ENCODE measurements around the gene STX19.

Gene STX19

GRCh38 chr3:94028093-94028837 lies at the start of gene STX19:
Gene STX19, minus strand, starts transcription at chr3:94028597. Its CDS starts 13,328 bp downstream, at chr3:94015269.
- H3K27me3 ChIP-seq (ENCODE audit: control insufficient read depth, insufficient read depth, low read length): no peaks in the 10 kb centered on the region
- H3K27ac ChIP-seq (ENCODE audit: low read depth, low read length): no peak within 1 kb of the TSS
- H3K4me1 ChIP-seq (ENCODE audit: control insufficient read depth, insufficient read depth, low read length): no peaks in the 10 kb centered on the region
- peak within 1 kb of the TSS; percentile 15 for H3K4me3 ChIP-seq (ENCODE audit: low read length)
- no peak within 1 kb of the TSS for H3K9ac ChIP-seq (ENCODE audit: low read length)
- no peaks in the 10 kb centered on the region for H3K36me3 ChIP-seq (ENCODE audit: control insufficient read depth, insufficient read depth, low read length)

GRCh38 chr3:94076055-94076454 lies 47.7 kb upstream of the STX19 start:
- Histone ChIP-seq H3K27ac (ENCODE audit: low read depth, low read length) (no peak overlapping the region), H3K36me3 (ENCODE audit: control insufficient read depth, insufficient read depth, low read length) (peaks cover 12% of the 10 kb centered on the region), H3K9ac (ENCODE audit: low read length) (no peak overlapping the region), H3K4me3 (ENCODE audit: low read length) (no peak overlapping the region), H3K4me1 (ENCODE audit: control insufficient read depth, insufficient read depth, low read length) (no peaks in the 10 kb centered on the region), H3K27me3 (ENCODE audit: control insufficient read depth, insufficient read depth, low read length) (no peaks in the 10 kb centered on the region)

- Histone ChIP-seq H3K4me1 (ENCODE audit: control insufficient read depth, insufficient read depth, low read length) (no peaks in the 10 kb centered on the region), H3K9ac (ENCODE audit: low read length) (no peak overlapping the region), H3K27me3 (ENCODE audit: control insufficient read depth, insufficient read depth, low read length) (no peaks in the 10 kb centered on the region), H3K36me3 (ENCODE audit: control insufficient read depth, insufficient read depth, low read length) (peaks cover 12% of the 10 kb centered on the region), H3K4me3 (ENCODE audit: low read length) (no peak overlapping the region), H3K27ac (ENCODE audit: low read depth, low read length) (no peak overlapping the region)
These were observed 43.4 kb upstream of the STX19 start for GRCh38 chr3:94071713-94072284.

- Histone ChIP-seq H3K27ac (ENCODE audit: low read depth, low read length) (no peak overlapping the region), H3K9ac (ENCODE audit: low read length) (no peak overlapping the region), H3K36me3 (ENCODE audit: control insufficient read depth, insufficient read depth, low read length) (peaks cover 8% of the 10 kb centered on the region), H3K4me1 (ENCODE audit: control insufficient read depth, insufficient read depth, low read length) (no peaks in the 10 kb centered on the region), H3K27me3 (ENCODE audit: control insufficient read depth, insufficient read depth, low read length) (no peaks in the 10 kb centered on the region), H3K4me3 (ENCODE audit: low read length) (no peak overlapping the region)
These were observed 42.0 kb upstream of the STX19 start for GRCh38 chr3:94070341-94070911.

- Histone ChIP-seq H3K4me1 (ENCODE audit: control insufficient read depth, insufficient read depth, low read length) (no peaks in the 10 kb centered on the region), H3K27me3 (ENCODE audit: control insufficient read depth, insufficient read depth, low read length) (no peaks in the 10 kb centered on the region), H3K27ac (ENCODE audit: low read depth, low read length) (no peak overlapping the region), H3K36me3 (ENCODE audit: control insufficient read depth, insufficient read depth, low read length) (peaks cover 8% of the 10 kb centered on the region), H3K4me3 (ENCODE audit: low read length) (no peak overlapping the region), H3K9ac (ENCODE audit: low read length) (no peak overlapping the region)
These were observed 40.9 kb upstream of the STX19 start for GRCh38 chr3:94069194-94069813.

GRCh38 chr3:94066506-94067500 lies 38.4 kb upstream of the STX19 start:
- H3K4me3 ChIP-seq (ENCODE audit: low read length): no peak overlapping the region
- H3K9ac ChIP-seq (ENCODE audit: low read length): no peak overlapping the region
- no peaks in the 10 kb centered on the region for H3K27me3 ChIP-seq (ENCODE audit: control insufficient read depth, insufficient read depth, low read length)
- no peak overlapping the region for H3K27ac ChIP-seq (ENCODE audit: low read depth, low read length)
- H3K36me3 ChIP-seq (ENCODE audit: control insufficient read depth, insufficient read depth, low read length): peaks cover 3% of the 10 kb centered on the region
- peaks cover 3% of the 10 kb centered on the region for H3K4me1 ChIP-seq (ENCODE audit: control insufficient read depth, insufficient read depth, low read length)

- Histone ChIP-seq H3K9ac (ENCODE audit: low read length) (no peak overlapping the region), H3K27me3 (ENCODE audit: control insufficient read depth, insufficient read depth, low read length) (no peaks in the 10 kb centered on the region), H3K36me3 (ENCODE audit: control insufficient read depth, insufficient read depth, low read length) (no peaks in the 10 kb centered on the region), H3K27ac (ENCODE audit: low read depth, low read length) (no peak overlapping the region), H3K4me3 (ENCODE audit: low read length) (no peak overlapping the region), H3K4me1 (ENCODE audit: control insufficient read depth, insufficient read depth, low read length) (peaks cover 3% of the 10 kb centered on the region)
These were observed 37.6 kb upstream of the STX19 start for GRCh38 chr3:94065819-94066480.

- no peak overlapping the region for H3K27ac ChIP-seq (ENCODE audit: low read depth, low read length)
- H3K9ac ChIP-seq (ENCODE audit: low read length): no peak overlapping the region
- no peaks in the 10 kb centered on the region for H3K27me3 ChIP-seq (ENCODE audit: control insufficient read depth, insufficient read depth, low read length)
- peaks cover 3% of the 10 kb centered on the region for H3K4me1 ChIP-seq (ENCODE audit: control insufficient read depth, insufficient read depth, low read length)
- no peak overlapping the region for H3K4me3 ChIP-seq (ENCODE audit: low read length)
- no peaks in the 10 kb centered on the region for H3K36me3 ChIP-seq (ENCODE audit: control insufficient read depth, insufficient read depth, low read length)
These were observed 36.7 kb upstream of the STX19 start for GRCh38 chr3:94065122-94065521.

- no peaks in the 10 kb centered on the region for H3K27me3 ChIP-seq (ENCODE audit: control insufficient read depth, insufficient read depth, low read length)
- H3K36me3 ChIP-seq (ENCODE audit: control insufficient read depth, insufficient read depth, low read length): no peaks in the 10 kb centered on the region
- H3K9ac ChIP-seq (ENCODE audit: low read length): no peak overlapping the region
- H3K4me1 ChIP-seq (ENCODE audit: control insufficient read depth, insufficient read depth, low read length): peaks cover 3% of the 10 kb centered on the region
- no peak overlapping the region for H3K27ac ChIP-seq (ENCODE audit: low read depth, low read length)
- H3K4me3 ChIP-seq (ENCODE audit: low read length): no peak overlapping the region
These were observed 36.0 kb upstream of the STX19 start for GRCh38 chr3:94064243-94064860.

- peak overlapping the region; percentile 93 for H3K4me3 ChIP-seq (ENCODE audit: low read length)
- H3K36me3 ChIP-seq (ENCODE audit: control insufficient read depth, insufficient read depth, low read length): no peaks in the 10 kb centered on the region
- H3K9ac ChIP-seq (ENCODE audit: low read length): peak overlapping the region; percentile 76
- no peaks in the 10 kb centered on the region for H3K27me3 ChIP-seq (ENCODE audit: control insufficient read depth, insufficient read depth, low read length)
- H3K4me1 ChIP-seq (ENCODE audit: control insufficient read depth, insufficient read depth, low read length): peaks cover 3% of the 10 kb centered on the region
- peak overlapping the region; percentile 97 for H3K27ac ChIP-seq (ENCODE audit: low read depth, low read length)
These were observed 35.2 kb upstream of the STX19 start for GRCh38 chr3:94063496-94064119.
